Hepatocyte (in vitro differentiated cells): Measurements from ENCODE around the gene PTCH2. TPM values are rescaled to one million over a fixed set of nuclear protein-coding genes. Genes with fewer than 3 reads are reported as not detected.

Experiments used
- DNase-seq: peaks from one replicate; pipeline ENCODE4 v3.0.0-alpha.2; 2016; ENCODE audit warnings: low spot score
- H2AFZ ChIP-seq: fragments of 200-600 bp; sonication (generic); 2 replicates; pipeline ENCODE4 v1.6.0; 2016; ENCODE audit warnings: antibody characterized with exemption, mild to moderate bottlenecking
- H3K27ac ChIP-seq: fragments of 200-600 bp; sonication (generic); 2 replicates; pipeline ENCODE4 v1.5.1; 2016; ENCODE audit warnings: mild to moderate bottlenecking
- H3K27me3 ChIP-seq: fragments of 200-600 bp; sonication (generic); 2 replicates; pipeline ENCODE4 v1.6.1; 2016
- H3K36me3 ChIP-seq: fragments of 200-600 bp; sonication (generic); replicated peaks from 2 replicates; pipeline ENCODE4 v1.5.1; 2016; ENCODE audit warnings: low read depth; ENCODE audit not compliant: insufficient read depth
- H3K4me1 ChIP-seq: fragments of 200-600 bp; sonication (generic); 2 replicates; pipeline ENCODE4 v1.5.1; 2016; ENCODE audit warnings: mild to moderate bottlenecking, moderate library complexity; ENCODE audit not compliant: insufficient read depth
- H3K4me2 ChIP-seq: fragments of 200-600 bp; sonication (generic); 2 replicates; pipeline ENCODE4 v1.6.0; 2016
- H3K4me3 ChIP-seq: fragments of 200-600 bp; sonication (generic); 2 replicates; pipeline ENCODE4 v1.5.1; 2016; ENCODE audit warnings: mild to moderate bottlenecking
- H3K79me2 ChIP-seq: fragments of 200-600 bp; sonication (generic); 2 replicates; pipeline ENCODE4 v1.6.0; 2017; ENCODE audit warnings: mild to moderate bottlenecking
- H3K9me2 ChIP-seq: fragments of 200-600 bp; sonication (generic); replicated peaks from 2 replicates; pipeline ENCODE4 v1.6.0; 2017; ENCODE audit warnings: mild to moderate bottlenecking; ENCODE audit not compliant: insufficient read depth
- H3K9me3 ChIP-seq: fragments of 200-600 bp; sonication (generic); 2 replicates; pipeline ENCODE4 v1.5.1; 2016; ENCODE audit warnings: low read depth, mild to moderate bottlenecking
- H4K20me1 ChIP-seq: fragments of 200-600 bp; sonication (generic); 2 replicates; pipeline ENCODE4 v1.6.0; 2016; ENCODE audit warnings: mild to moderate bottlenecking; ENCODE audit not compliant: insufficient read depth, poor library complexity, severe bottlenecking
- EZH2 ChIP-seq: fragments of 200-600 bp; sonication (generic); IDR thresholded peaks from 2 replicates; pipeline ENCODE4 v1.6.1; 2016; ENCODE audit warnings: antibody characterized with exemption, mild to moderate bottlenecking, borderline replicate concordance
- EZH2phosphoT487 ChIP-seq: fragments of 200-600 bp; sonication (generic); IDR thresholded peaks from one replicate; pipeline ENCODE4 v1.6.1; 2018; ENCODE audit warnings: antibody characterized with exemption, mild to moderate bottlenecking, low read depth, moderate library complexity; ENCODE audit not compliant: unreplicated experiment, severe bottlenecking
- WGBS: methylation state at CpG from one replicate; pipeline ENCODE4 v1.1.6; 2016; ENCODE audit warnings: low lambda C conversion rate; ENCODE audit errors: missing lambda C conversion rate; 5-methylcytosine and 5-hydroxymethylcytosine counted together
- polyA plus RNA-seq: library from polyadenylated mRNA; unstranded; fragments of >200 nt; fragmentation: Nextera tagmentation; extraction: Ambion mirVana; gene quantifications from 2 replicates; pipeline ENCODE4 v1.2.1, GENCODE V29; 2016
- total RNA-seq: library from RNA; depleted of rRNA; stranded (reverse); fragments of >200 nt; gene quantifications from 2 replicates; pipeline ENCODE4 v1.2.3, GENCODE V29; 2014
- TF ChIP-seq, protein P1 (sequence below): fragments of 200-600 bp; sonication (generic); IDR thresholded peaks from 2 replicates; pipeline ENCODE4 v1.5.1; 2016; ENCODE audit warnings: antibody characterized with exemption, mild to moderate bottlenecking; ENCODE audit not compliant: poor library complexity

PTCH2 gene
- total RNA-seq (0.43 and 0.56 TPM in 2 replicates), polyA plus RNA-seq (1.3 and 2.5 TPM in 2 replicates)

GRCh38 chr1:44842862-44843655, at the start of gene PTCH2:
Gene PTCH2 (minus strand): TSS chr1:44843253. CDS start chr1:44842932, 321 bp downstream.
- peak; percentile 90 for DNase-seq
- Histone ChIP-seq H3K4me1 (peaks cover under 1% of the 10 kb centered on the region), H3K36me3 (no peaks in the 10 kb centered on the region), H3K4me3 (peak within 1 kb of the TSS; percentile 66), H3K79me2 (no peaks in the 10 kb centered on the region), H3K27ac (no peak within 1 kb of the TSS), H3K9me3 (no peaks in the 10 kb centered on the region), H3K27me3 (no peaks in the 10 kb centered on the region), H4K20me1 (no peaks in the 10 kb centered on the region), H2AFZ (peak within 1 kb of the TSS; percentile 80), H3K4me2 (peak within 1 kb of the TSS; percentile 94), H3K9me2 (no peaks in the 10 kb centered on the region)
- TF ChIP-seq, protein P1, sequence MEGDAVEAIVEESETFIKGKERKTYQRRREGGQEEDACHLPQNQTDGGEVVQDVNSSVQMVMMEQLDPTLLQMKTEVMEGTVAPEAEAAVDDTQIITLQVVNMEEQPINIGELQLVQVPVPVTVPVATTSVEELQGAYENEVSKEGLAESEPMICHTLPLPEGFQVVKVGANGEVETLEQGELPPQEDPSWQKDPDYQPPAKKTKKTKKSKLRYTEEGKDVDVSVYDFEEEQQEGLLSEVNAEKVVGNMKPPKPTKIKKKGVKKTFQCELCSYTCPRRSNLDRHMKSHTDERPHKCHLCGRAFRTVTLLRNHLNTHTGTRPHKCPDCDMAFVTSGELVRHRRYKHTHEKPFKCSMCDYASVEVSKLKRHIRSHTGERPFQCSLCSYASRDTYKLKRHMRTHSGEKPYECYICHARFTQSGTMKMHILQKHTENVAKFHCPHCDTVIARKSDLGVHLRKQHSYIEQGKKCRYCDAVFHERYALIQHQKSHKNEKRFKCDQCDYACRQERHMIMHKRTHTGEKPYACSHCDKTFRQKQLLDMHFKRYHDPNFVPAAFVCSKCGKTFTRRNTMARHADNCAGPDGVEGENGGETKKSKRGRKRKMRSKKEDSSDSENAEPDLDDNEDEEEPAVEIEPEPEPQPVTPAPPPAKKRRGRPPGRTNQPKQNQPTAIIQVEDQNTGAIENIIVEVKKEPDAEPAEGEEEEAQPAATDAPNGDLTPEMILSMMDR, result no peak
- TF ChIP-seq EZH2, result no peak
- TF ChIP-seq EZH2phosphoT487, result no peak
- WGBS, result 1% methylated on average over 11 of the region's 72 CpGs

DNA sequence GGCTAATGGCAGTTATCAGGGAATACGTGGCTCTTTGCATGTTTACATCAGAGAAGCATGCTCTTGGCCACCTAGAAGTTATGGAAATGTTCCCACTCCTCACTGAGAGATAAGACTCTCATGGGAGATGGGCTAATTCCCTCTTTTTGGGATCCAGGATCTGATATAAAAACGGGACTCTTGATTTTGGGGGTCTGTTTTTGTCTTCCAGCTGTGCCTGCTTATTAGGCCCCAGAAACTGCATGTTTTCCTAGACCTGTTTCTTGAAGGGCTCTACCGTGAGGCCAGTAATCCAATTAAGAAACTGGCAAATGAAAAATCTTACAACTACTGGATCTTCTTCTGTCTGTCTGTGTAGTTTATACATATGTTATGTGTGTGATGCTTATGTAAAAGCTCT, 47.0 kb upstream of the PTCH2 start:
- Histone ChIP-seq H3K4me3 (no peak overlapping the region), H3K79me2 (no peaks in the 10 kb centered on the region), H3K27me3 (no peaks in the 10 kb centered on the region), H3K9me2 (no peaks in the 10 kb centered on the region), H3K27ac (no peak overlapping the region), H2AFZ (no peak overlapping the region), H3K4me1 (no peaks in the 10 kb centered on the region), H3K4me2 (no peak overlapping the region), H3K9me3 (peaks cover 5% of the 10 kb centered on the region), H4K20me1 (no peaks in the 10 kb centered on the region), H3K36me3 (no peaks in the 10 kb centered on the region)
- no peak for DNase-seq
- 87% methylated on average over 3 of the region's 3 CpGs for WGBS
- TF ChIP-seq EZH2, result no peak
- no peak for TF ChIP-seq EZH2phosphoT487
- TF ChIP-seq, protein P1, result no peak

DNA sequence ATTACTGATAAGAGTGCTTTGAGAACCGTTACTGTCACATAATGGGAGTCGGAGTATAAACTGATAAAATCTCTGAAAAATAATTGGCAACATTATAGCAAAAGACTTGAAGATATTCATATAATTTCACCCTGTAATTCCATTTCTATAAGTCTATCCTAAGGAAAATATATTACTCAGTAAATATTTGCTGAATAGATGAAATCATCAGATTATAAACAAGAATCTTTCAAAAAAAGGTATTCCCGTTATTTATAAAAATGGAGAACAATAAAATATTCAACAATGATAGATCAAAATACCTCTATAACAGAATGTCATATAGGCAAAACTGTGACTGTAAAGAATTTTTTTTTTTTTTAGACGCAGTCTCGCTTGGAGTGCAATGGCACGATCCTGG, 42.4 kb upstream of the PTCH2 start:
- no peaks in the 10 kb centered on the region for H3K79me2 ChIP-seq
- no peak overlapping the region for H3K4me3 ChIP-seq
- TF ChIP-seq, protein P1, result no peak
- TF ChIP-seq EZH2 (no peak), EZH2phosphoT487 (no peak)
- H4K20me1 ChIP-seq, result no peaks in the 10 kb centered on the region
- no peak overlapping the region for H2AFZ ChIP-seq
- no peaks in the 10 kb centered on the region for H3K4me1 ChIP-seq
- no peak for DNase-seq
- over 99% methylated on average over 6 of the region's 6 CpGs for WGBS
- peaks cover under 1% of the 10 kb centered on the region for H3K9me3 ChIP-seq
- no peak overlapping the region for H3K27ac ChIP-seq
- no peaks in the 10 kb centered on the region for H3K27me3 ChIP-seq
- H3K9me2 ChIP-seq, result no peaks in the 10 kb centered on the region
- H3K4me2 ChIP-seq, result no peak overlapping the region
- no peaks in the 10 kb centered on the region for H3K36me3 ChIP-seq
